Bronchial epithelial cell (primary cell): ENCODE data around the gene NDUFA6. TPM values are rescaled to one million over a fixed set of nuclear protein-coding genes. Genes with fewer than 3 reads are reported as not detected.
"Not testable (repeated sequence)": the region's sequence is repeated elsewhere in the genome, so short reads cannot be mapped to it uniquely, and the experiment has no call there.

Source experiments
- DNase-seq: peaks from one replicate; pipeline ENCODE4 v3.0.0-alpha.2; 2010; ENCODE audit warnings: low read depth
- FAIRE-seq: peaks from 2 replicates; lab custom pipeline; 2011; peaks lifted over from hg19 to GRCh38; lab: Jason Lieb, UNC
- H3K27me3 ChIP-seq: 2 replicates; pipeline ENCODE4 v1.5.1; 2011; ENCODE audit warnings: low read length; ENCODE audit not compliant: control insufficient read depth, insufficient read depth
- H3K36me3 ChIP-seq: 2 replicates; pipeline ENCODE4 v1.5.1; 2011; ENCODE audit warnings: low read length; ENCODE audit not compliant: control insufficient read depth, insufficient read depth
- H3K4me3 ChIP-seq: 2 replicates; pipeline ENCODE4 v1.5.1; 2011; ENCODE audit warnings: mild to moderate bottlenecking, low read depth, low read length, control low read depth
- total RNA-seq: library from RNA; depleted of rRNA; stranded (reverse); fragments of >200 nt; gene quantifications from 2 replicates; pipeline ENCODE4 v1.2.1, GENCODE V29; 2014
- TF ChIP-seq, protein P1 (sequence below): IDR thresholded peaks from 2 replicates; pipeline ENCODE4 v1.5.1; 2011; ENCODE audit warnings: mild to moderate bottlenecking, moderate library complexity, low read length, control low read depth, inconsistent platforms; ENCODE audit not compliant: insufficient read depth, severe bottlenecking

Gene NDUFA6
- total RNA-seq, 1 donor from 2014 or later: 64.8 TPM

DNA sequence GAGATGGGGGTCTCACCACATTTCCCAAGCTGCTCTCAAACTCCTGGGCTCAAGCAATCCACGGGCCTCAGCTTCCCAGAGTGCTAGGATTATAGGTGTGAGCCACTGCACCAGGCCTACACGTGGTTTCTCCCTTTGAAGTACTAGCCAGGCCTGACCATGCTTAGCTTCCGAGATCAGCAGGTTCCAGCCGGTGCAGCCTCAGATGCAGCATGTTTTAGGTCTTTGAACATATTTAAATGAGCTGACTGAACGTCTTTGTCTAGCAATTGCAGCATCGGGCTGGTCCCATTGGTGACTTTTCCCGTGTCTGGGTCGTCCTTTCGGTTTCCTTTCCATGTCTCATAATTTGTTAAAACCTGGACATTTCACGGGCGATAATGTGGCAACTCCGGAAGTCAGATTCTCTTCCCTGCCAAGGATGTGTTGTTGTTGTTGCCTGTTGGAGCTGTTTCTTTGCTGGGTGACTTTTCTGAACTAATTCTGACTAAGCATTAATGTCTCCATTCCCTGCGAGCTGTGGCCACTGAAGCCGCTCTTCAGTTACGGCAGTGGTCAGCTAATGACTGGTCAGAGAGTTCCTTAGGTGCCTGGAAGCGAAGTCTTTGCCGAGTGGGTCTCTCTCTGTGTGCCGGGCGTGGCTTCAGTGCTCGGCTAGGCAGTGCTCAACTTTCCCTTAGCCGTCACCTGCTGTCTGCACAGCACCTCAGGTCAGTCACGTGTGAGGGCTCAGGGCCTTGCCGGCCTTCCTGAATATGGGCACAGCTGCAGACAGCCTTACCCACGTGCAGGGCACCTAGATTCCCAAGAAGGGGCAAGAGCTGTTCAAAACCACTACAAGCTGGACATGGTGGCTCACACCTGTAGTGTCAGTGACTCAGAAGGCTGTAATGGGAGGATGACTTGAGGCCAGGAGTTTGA lies 43.8 kb upstream of the NDUFA6 start:
- DNase-seq (peak; percentile 25), FAIRE-seq (no peak)
- Histone ChIP-seq H3K4me3 (no peak overlapping the region), H3K36me3 (no peaks in the 10 kb centered on the region), H3K27me3 (no peaks in the 10 kb centered on the region)
- TF ChIP-seq, protein P1, sequence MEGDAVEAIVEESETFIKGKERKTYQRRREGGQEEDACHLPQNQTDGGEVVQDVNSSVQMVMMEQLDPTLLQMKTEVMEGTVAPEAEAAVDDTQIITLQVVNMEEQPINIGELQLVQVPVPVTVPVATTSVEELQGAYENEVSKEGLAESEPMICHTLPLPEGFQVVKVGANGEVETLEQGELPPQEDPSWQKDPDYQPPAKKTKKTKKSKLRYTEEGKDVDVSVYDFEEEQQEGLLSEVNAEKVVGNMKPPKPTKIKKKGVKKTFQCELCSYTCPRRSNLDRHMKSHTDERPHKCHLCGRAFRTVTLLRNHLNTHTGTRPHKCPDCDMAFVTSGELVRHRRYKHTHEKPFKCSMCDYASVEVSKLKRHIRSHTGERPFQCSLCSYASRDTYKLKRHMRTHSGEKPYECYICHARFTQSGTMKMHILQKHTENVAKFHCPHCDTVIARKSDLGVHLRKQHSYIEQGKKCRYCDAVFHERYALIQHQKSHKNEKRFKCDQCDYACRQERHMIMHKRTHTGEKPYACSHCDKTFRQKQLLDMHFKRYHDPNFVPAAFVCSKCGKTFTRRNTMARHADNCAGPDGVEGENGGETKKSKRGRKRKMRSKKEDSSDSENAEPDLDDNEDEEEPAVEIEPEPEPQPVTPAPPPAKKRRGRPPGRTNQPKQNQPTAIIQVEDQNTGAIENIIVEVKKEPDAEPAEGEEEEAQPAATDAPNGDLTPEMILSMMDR: no peak

DNA sequence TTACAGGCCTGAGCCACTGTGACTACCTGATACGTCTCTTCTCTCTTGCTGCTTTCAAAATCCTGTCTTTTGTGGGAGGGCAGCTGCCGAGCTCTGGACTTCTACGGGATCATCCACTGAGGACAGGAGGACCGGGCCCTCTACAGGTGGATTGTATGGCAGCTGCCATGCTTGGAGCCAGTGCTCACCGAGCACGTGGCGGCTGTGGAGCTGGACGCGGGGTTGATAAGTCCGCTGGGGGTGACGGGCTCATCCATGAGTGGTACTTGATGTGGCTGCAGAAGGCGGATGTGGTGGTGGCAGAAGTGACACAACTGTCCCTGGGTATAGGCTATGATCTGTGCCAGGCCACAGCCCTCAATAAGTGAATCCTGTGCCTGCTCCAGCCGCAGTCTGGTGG lies 41.9 kb upstream of the NDUFA6 start:
- H3K27me3 ChIP-seq: no peaks in the 10 kb centered on the region
- TF ChIP-seq, protein P1: no peak
- no peaks in the 10 kb centered on the region for H3K36me3 ChIP-seq
- no peak for FAIRE-seq
- H3K4me3 ChIP-seq: no peak overlapping the region
- DNase-seq: no peak

- H3K36me3 ChIP-seq: no peaks in the 10 kb centered on the region
- TF ChIP-seq, protein P1: no peak
- DNase-seq (no peak), FAIRE-seq (peak; percentile 13)
- no peaks in the 10 kb centered on the region for H3K27me3 ChIP-seq
- H3K4me3 ChIP-seq: no peak overlapping the region
Observed at GRCh38 chr22:42131562-42131961, 41.0 kb upstream of the NDUFA6 start.

DNA sequence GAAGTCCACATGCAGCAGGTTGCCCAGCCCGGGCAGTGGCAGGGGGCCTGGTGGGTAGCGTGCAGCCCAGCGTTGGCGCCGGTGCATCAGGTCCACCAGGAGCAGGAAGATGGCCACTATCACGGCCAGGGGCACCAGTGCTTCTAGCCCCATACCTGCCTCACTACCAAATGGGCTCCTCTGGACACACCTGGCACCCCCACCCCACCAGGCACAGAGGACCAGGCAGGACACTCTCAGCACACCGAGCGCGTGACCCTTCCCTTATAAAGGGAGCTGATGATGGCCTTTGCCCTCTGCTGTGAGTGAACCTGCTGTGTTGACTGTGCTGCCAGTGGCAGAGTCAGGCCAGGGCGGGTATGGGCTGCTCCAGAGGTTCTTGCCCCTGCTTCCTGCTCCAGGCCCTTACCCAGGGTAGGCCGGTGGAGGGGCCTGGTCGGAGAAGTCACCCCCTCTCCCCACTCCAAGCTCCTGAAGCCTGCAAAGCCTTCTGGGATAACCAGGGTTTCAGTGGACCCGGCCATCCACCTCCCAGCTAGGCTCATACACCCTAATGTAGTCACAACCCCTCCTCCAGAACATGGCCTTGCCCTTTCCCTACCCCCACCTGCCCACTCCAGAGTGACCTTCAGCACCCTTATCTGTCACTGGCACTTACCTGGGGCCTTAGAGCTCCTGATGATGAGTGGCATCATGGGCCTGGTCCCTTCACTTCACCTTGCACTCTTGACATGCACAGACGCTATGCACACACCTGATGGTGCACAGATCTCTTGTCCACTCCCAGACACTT lies 40.3 kb upstream of the NDUFA6 start, which contains the start of gene CYP2D6:
CYP2D6 (minus strand) TSS at position 172 of the 793 bp plus-strand sequence; CDS start at position 153, 19 bp downstream.
- H3K27me3 ChIP-seq, DNase-seq, H3K4me3 ChIP-seq, H3K36me3 ChIP-seq: not testable (repeated sequence)
- peak; percentile 100 for FAIRE-seq

DNA sequence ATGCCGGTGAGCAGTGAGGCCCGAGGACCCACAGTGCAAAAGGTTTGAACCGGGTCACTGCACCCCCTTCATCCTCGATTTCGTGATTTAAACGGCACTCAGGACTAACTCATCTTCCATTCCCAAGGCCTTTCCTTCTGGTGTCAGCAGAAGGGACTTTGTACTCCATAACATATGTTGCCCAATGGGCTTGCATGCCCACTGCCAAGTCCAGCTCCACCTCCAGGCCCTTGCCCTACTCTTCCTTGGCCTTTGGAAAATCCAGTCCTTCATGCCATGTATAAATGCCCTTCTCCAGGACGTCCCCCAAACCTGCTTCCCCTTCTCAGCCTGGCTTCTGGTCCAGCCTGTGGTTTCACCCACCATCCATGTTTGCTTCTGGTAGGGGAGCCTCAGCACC lies 39.6 kb upstream of the NDUFA6 start:
- FAIRE-seq: peak; percentile 7
- not testable (repeated sequence) for H3K4me3 ChIP-seq, DNase-seq, H3K36me3 ChIP-seq, H3K27me3 ChIP-seq

DNA sequence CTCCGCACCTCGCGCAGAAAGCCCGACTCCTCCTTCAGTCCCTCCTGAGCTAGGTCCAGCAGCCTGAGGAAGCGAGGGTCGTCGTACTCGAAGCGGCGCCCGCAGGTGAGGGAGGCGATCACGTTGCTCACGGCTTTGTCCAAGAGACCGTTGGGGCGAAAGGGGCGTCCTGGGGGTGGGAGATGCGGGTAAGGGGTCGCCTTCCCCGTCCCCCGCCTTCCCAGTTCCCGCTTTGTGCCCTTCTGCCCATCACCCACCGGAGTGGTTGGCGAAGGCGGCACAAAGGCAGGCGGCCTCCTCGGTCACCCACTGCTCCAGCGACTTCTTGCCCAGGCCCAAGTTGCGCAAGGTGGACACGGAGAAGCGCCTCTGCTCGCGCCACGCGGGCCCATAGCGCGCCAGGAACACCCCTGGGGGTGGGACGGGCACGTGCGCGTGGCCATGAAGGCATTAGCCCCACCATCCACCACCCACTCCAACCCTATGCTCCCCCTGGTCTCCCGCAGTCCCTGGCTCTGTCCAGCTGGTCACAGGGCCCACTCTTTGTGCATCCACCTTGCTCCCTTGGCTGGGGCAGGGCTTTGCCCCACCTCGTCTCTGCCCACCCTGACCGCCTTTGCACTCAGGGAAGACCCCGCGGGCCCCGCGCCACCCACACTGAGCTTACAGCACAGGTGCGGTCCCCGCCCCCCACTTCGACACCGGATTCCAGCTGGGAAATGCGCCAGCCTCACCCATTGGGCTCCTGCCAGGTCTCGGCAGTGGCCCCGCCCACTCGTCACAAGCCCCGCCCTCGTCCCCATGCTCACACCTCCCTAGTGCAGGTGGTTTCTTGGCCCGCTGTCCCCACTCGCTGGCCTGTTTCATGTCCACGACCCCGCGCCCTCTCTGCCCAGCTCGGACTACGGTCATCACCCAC lies 38.5 kb upstream of the NDUFA6 start:
- not testable (repeated sequence) for H3K4me3 ChIP-seq, DNase-seq, H3K36me3 ChIP-seq, FAIRE-seq, H3K27me3 ChIP-seq

GRCh38 chr22:42128007-42128406 lies 37.4 kb upstream of the NDUFA6 start:
- not testable (repeated sequence) for H3K36me3 ChIP-seq, DNase-seq, H3K27me3 ChIP-seq, H3K4me3 ChIP-seq
- peak; percentile 62 for FAIRE-seq
